GM21360 (cell line): ENCODE results near the gene APOA5.
"Not testable (repeated sequence)": the region's sequence is repeated elsewhere in the genome, so short reads cannot be mapped to it uniquely, and the experiment has no call there.

Experiments used
- ATAC-seq: cut with Tn5 transposase; IDR thresholded peaks from one replicate; pipeline ENCODE4 v1.9.1; 2021; ENCODE audit warnings: mild to moderate bottlenecking, moderate library complexity; ENCODE audit not compliant: unreplicated experiment

Gene APOA5

GRCh38 chr11:116791813-116792143 lies at the start of gene APOA5:
APOA5 (minus strand) TSS chr11:116791879; CDS start chr11:116791860, 19 bp downstream.
- ATAC-seq = no peak

- no peak for ATAC-seq
These were observed 49.1 kb upstream of the APOA5 start for GRCh38 chr11:116840746-116841296.

GRCh38 chr11:116840224-116840745 lies 48.6 kb upstream of the APOA5 start:
- no peak for ATAC-seq

- no peak for ATAC-seq
These were observed 46.8 kb upstream of the APOA5 start for GRCh38 chr11:116838321-116839084.

GRCh38 chr11:116837231-116838091 lies 45.8 kb upstream of the APOA5 start, which contains the start of gene APOA1:
APOA1 (minus strand) TSS chr11:116837622; CDS start chr11:116837387, 235 bp downstream.
- no peak for ATAC-seq

- no peak for ATAC-seq
These were observed 44.9 kb upstream of the APOA5 start for GRCh38 chr11:116836632-116836991.

- ATAC-seq = peak; percentile 79
These were observed 44.3 kb upstream of the APOA5 start for GRCh38 chr11:116835791-116836631.

GRCh38 chr11:116835042-116835772 lies 43.5 kb upstream of the APOA5 start:
- ATAC-seq = peak; percentile 13

- ATAC-seq = not testable (repeated sequence)
These were observed 42.9 kb upstream of the APOA5 start for GRCh38 chr11:116834535-116835041.

GRCh38 chr11:116833816-116834534 lies 42.3 kb upstream of the APOA5 start:
- no peak for ATAC-seq

GRCh38 chr11:116833491-116833815 lies 41.8 kb upstream of the APOA5 start:
- no peak for ATAC-seq

- ATAC-seq = no peak
These were observed 40.9 kb upstream of the APOA5 start for GRCh38 chr11:116832350-116833290.

GRCh38 chr11:116831790-116832349 lies 40.2 kb upstream of the APOA5 start:
- no peak for ATAC-seq

GRCh38 chr11:116830184-116830912 lies 38.7 kb upstream of the APOA5 start:
- no peak for ATAC-seq

GRCh38 chr11:116829525-116830183 lies 38.0 kb upstream of the APOA5 start, which contains the start of gene APOC3:
APOC3 (plus strand) TSS chr11:116829907; CDS start chr11:116830583, 676 bp downstream.
- no peak for ATAC-seq
